ENCODE data around the gene ALG9.
"Not testable (repeated sequence)": the region's sequence is repeated elsewhere in the genome, so short reads cannot be mapped to it uniquely, and the experiment has no call there.

Gene ALG9

GRCh38 chr11:111785886-111786412 lies 85.4 kb downstream of the ALG9 start:
- no peak overlapping the region for H3K4me3 ChIP-seq (replicated peaks in 1 of 2; ENCODE audit: low read depth in 2 of 2, low read length in 2 of 2)
- DNase-seq (ENCODE audit: low read depth in 2 of 2) = no peak
- TF ChIP-seq CTCF (IDR thresholded peaks at IDR 0.05; ENCODE audit: low read depth, low read length) = no peak

- DNase-seq (ENCODE audit: low read depth in 2 of 2) = no peak
- no peak for TF ChIP-seq CTCF (IDR thresholded peaks at IDR 0.05; ENCODE audit: low read depth, low read length)
These were observed 86.3 kb downstream of the ALG9 start for GRCh38 chr11:111785076-111785475.

GRCh38 chr11:111784311-111784710 lies 87.1 kb downstream of the ALG9 start:
- H3K4me3 ChIP-seq (replicated peaks in 1 of 2; ENCODE audit: low read depth in 2 of 2, low read length in 2 of 2); DNase-seq (ENCODE audit: low read depth in 2 of 2): not testable (repeated sequence)

More at GRCh38 chr11:111785076-111785475, 86.3 kb downstream of the ALG9 start:
- no peak overlapping the region for H3K4me3 ChIP-seq (replicated peaks in 1 of 2; ENCODE audit: low read depth in 2 of 2, low read length in 2 of 2)

GRCh38 chr11:111782109-111782741 lies 89.2 kb downstream of the ALG9 start:
- H3K4me3 ChIP-seq (replicated peaks in 1 of 2; ENCODE audit: low read depth in 2 of 2, low read length in 2 of 2) = no peak overlapping the region
- DNase-seq (ENCODE audit: low read depth in 2 of 2) = no peak
- no peak for TF ChIP-seq CTCF (IDR thresholded peaks at IDR 0.05; ENCODE audit: low read depth, low read length)

GRCh38 chr11:111779118-111779517 lies 92.3 kb downstream of the ALG9 start:
- no peak for DNase-seq (ENCODE audit: low read depth in 2 of 2)
- no peak overlapping the region for H3K4me3 ChIP-seq (replicated peaks in 1 of 2; ENCODE audit: low read depth in 2 of 2, low read length in 2 of 2)
- TF ChIP-seq CTCF (IDR thresholded peaks at IDR 0.05; ENCODE audit: low read depth, low read length) = no peak

GRCh38 chr11:111778047-111778558 lies 93.3 kb downstream of the ALG9 start:
- H3K4me3 ChIP-seq (replicated peaks in 1 of 2; ENCODE audit: low read depth in 2 of 2, low read length in 2 of 2) = no peak overlapping the region
- TF ChIP-seq CTCF (IDR thresholded peaks at IDR 0.05; ENCODE audit: low read depth, low read length) = no peak
- DNase-seq (ENCODE audit: low read depth in 2 of 2) = no peak

- TF ChIP-seq CTCF (IDR thresholded peaks at IDR 0.05; ENCODE audit: low read depth, low read length) = peak; percentile 63
- H3K4me3 ChIP-seq (replicated peaks in 1 of 2; ENCODE audit: low read depth in 2 of 2, low read length in 2 of 2) = no peak overlapping the region
- DNase-seq (ENCODE audit: low read depth in 2 of 2) = peak; percentile 88 to 91
These were observed 94.0 kb downstream of the ALG9 start for GRCh38 chr11:111777094-111778046.
